Sigmoid colon (tissue), 4 donors: ENCODE data around the gene N4BP2.

Source experiments
- CTCF ChIP-seq, 4 experiments: fragments of 450-650 bp in 3 of 4; fragments of 200-600 bp in 1 of 4; IDR thresholded peaks; one replicate each; pipeline ENCODE4 v1.5.1; 2016 to 2019; ENCODE audit warnings: antibody characterized with exemption in 4 of 4, mild to moderate bottlenecking in 3 of 4, moderate library complexity in 2 of 4
- EP300 ChIP-seq, 4 donors: sonication (generic); formaldehyde crosslinking; IDR thresholded peaks; one replicate each; pipeline ENCODE4 v1.6.1; 2017; ENCODE audit warnings: antibody characterized with exemption in 4 of 4

- no peak for TF ChIP-seq CTCF (IDR thresholded peaks at IDR 0.05)
- TF ChIP-seq EP300 (IDR thresholded peaks at IDR 0.05), result no peak
Measured at GRCh38 chr4:40206426-40206825, 149.8 kb downstream of the N4BP2 start.
